HepG2 (cell line): ENCODE results near the gene AP4E1. TPM values are rescaled to one million over a fixed set of nuclear protein-coding genes. Genes with fewer than 3 reads are reported as not detected.
A peak's percentile ranks its signal among the peaks of the same experiment; 100 is the strongest.

Experiments
- ATAC-seq: fragments of 200-7000 bp; cut with Tn5 transposase; 3 replicates; pipeline ENCODE4 v1.9.1; 2020; ENCODE audit warnings: mild to moderate bottlenecking, moderate library complexity
- BruUV-seq: library from RNA; stranded (reverse); fragments of 400-500 nt; replicated peaks from 2 replicates; lab custom pipeline; 2021; lab: Mats Ljungman, UMichigan
- CTCF ChIA-PET: fragments of 300-600 bp; formaldehyde crosslinking; extraction: SDS; loops from one replicate; lab custom pipeline; 2021; ENCODE audit warnings: low total read pairs, inconsistent platforms, low intra/inter-chr PET ratio; lab: Yijun Ruan, JAX
- POLR2A ChIA-PET: fragments of 350-600 bp; sonication (Branson Sonifier 250); formaldehyde crosslinking; loops from one replicate; lab custom pipeline; 2020; ENCODE audit warnings: antibody characterized with exemption, inconsistent platforms; lab: Yijun Ruan, JAX
- DNase-seq: peaks from one replicate; pipeline ENCODE4 v3.0.0-alpha.2; 2015; ENCODE audit warnings: low spot score
- FAIRE-seq: peaks from 3 replicates; lab custom pipeline; 2011; peaks lifted over from hg19 to GRCh38; lab: Jason Lieb, UNC
- H2AFZ ChIP-seq: one replicate; pipeline ENCODE4 v1.6.1; 2011; ENCODE audit warnings: low read length, inconsistent platforms
- H3K27ac ChIP-seq: fragments of 300-600 bp; 3 replicates; pipeline ENCODE4 v1.8.0; 2011; ENCODE audit warnings: mixed run types, mild to moderate bottlenecking, mixed read lengths, low read length, inconsistent platforms; ENCODE audit not compliant: insufficient read depth; ENCODE audit errors: extremely low read length
- H3K27me3 ChIP-seq, 2 experiments: fragments of 200-600 bp in 1 of 2; 2 replicates in 1 of 2; 3 replicates in 1 of 2; pipeline versions ENCODE4 v1.6.0 to v1.8.0; 2011; ENCODE audit warnings: low read length in 2 of 2, mild to moderate bottlenecking in 2 of 2, moderate library complexity in 2 of 2, inconsistent platforms in 1 of 2; ENCODE audit not compliant: insufficient read depth in 2 of 2, control insufficient read depth in 1 of 2
- H3K36me3 ChIP-seq, 2 experiments: fragments of 200-600 bp in 1 of 2; replicated peaks in 1 of 2; 2 replicates in 1 of 2; 3 replicates in 1 of 2; pipeline versions ENCODE4 v1.5.1 to v1.8.0; 2011; ENCODE audit warnings: low read length in 2 of 2, inconsistent platforms in 1 of 2; ENCODE audit not compliant: insufficient read depth in 2 of 2, control insufficient read depth in 1 of 2
- H3K4me1 ChIP-seq: 2 replicates; pipeline ENCODE4 v1.5.1; 2012; ENCODE audit warnings: low read length, inconsistent platforms; ENCODE audit not compliant: insufficient read depth
- H3K4me2 ChIP-seq: 2 replicates; pipeline ENCODE4 v1.6.0; 2011; ENCODE audit warnings: low read depth, low read length, inconsistent platforms
- H3K4me3 ChIP-seq, 3 experiments: fragments of 200-600 bp in 1 of 3; sonication (generic), shearing (Covaris generic) in 1 of 3; replicated peaks in 1 of 3; 2 replicates each; pipeline ENCODE4 v1.5.1; 2011 to 2016; ENCODE audit warnings: low read length in 3 of 3, inconsistent platforms in 2 of 3, low read depth in 2 of 3, mild to moderate bottlenecking in 2 of 3, control low read depth in 1 of 3, mixed read lengths in 1 of 3; ENCODE audit not compliant: insufficient read depth in 1 of 3
- H3K79me2 ChIP-seq: one replicate; pipeline ENCODE4 v1.6.1; 2011; ENCODE audit warnings: low read length, inconsistent platforms; ENCODE audit not compliant: insufficient read depth
- H3K9ac ChIP-seq: 2 replicates; pipeline ENCODE4 v1.6.0; 2011; ENCODE audit warnings: mild to moderate bottlenecking, low read depth, low read length, inconsistent platforms; ENCODE audit not compliant: insufficient read depth
- H3K9me3 ChIP-seq: 2 replicates; pipeline ENCODE4 v1.5.1; 2012; ENCODE audit warnings: mild to moderate bottlenecking, low read length
- H4K20me1 ChIP-seq: 2 replicates; pipeline ENCODE4 v1.6.0; 2011; ENCODE audit warnings: inconsistent platforms, mild to moderate bottlenecking, low read length, moderate library complexity; ENCODE audit not compliant: insufficient read depth
- CBX5 ChIP-seq: sonication (generic); formaldehyde crosslinking; IDR thresholded peaks from 2 replicates; pipeline ENCODE4 v1.4.0; 2020; ENCODE audit warnings: missing genetic modification reagents, borderline replicate concordance
- CHCHD3 ChIP-seq: sonication (generic); formaldehyde crosslinking; IDR thresholded peaks from 2 replicates; pipeline ENCODE4 v1.8.0; 2022; ENCODE audit warnings: mild to moderate bottlenecking, missing genetic modification reagents, moderate library complexity
- FOXJ3 ChIP-seq: sonication (generic); formaldehyde crosslinking; IDR thresholded peaks from 2 replicates; pipeline ENCODE4 v1.4.0; 2020; ENCODE audit warnings: missing genetic modification reagents, mild to moderate bottlenecking, borderline replicate concordance
- NRL ChIP-seq: sonication (generic); formaldehyde crosslinking; IDR thresholded peaks from 2 replicates; pipeline ENCODE4 v1.5.0; 2020; ENCODE audit warnings: missing genetic modification reagents, mild to moderate bottlenecking, moderate library complexity, borderline replicate concordance
- RNF219 ChIP-seq: sonication (generic); formaldehyde crosslinking; IDR thresholded peaks from 2 replicates; pipeline ENCODE4 v1.5.0; 2020; ENCODE audit warnings: mild to moderate bottlenecking, missing genetic modification reagents
- SOX6 ChIP-seq, 2 experiments: fragments of 450-650 bp in 1 of 2; sonication (generic) in 1 of 2; formaldehyde crosslinking in 1 of 2; IDR thresholded peaks; 2 replicates each; pipeline versions ENCODE4 v1.4.0 to v1.6.1; 2017 to 2020; ENCODE audit warnings: antibody characterized with exemption in 1 of 2, mild to moderate bottlenecking in 1 of 2, missing genetic modification reagents in 1 of 2
- STAT6 ChIP-seq: sonication (generic); formaldehyde crosslinking; IDR thresholded peaks from 2 replicates; pipeline ENCODE4 v1.4.0; 2020; ENCODE audit warnings: missing genetic modification reagents, mild to moderate bottlenecking, borderline replicate concordance
- TAF1 ChIP-seq: sonication (generic); formaldehyde crosslinking; IDR thresholded peaks from 2 replicates; pipeline ENCODE4 v1.4.0; 2020; ENCODE audit warnings: missing genetic modification reagents
- TBL1XR1 ChIP-seq: fragments of 150-350 bp; IDR thresholded peaks from 2 replicates; pipeline ENCODE4 v1.6.1; 2014; ENCODE audit warnings: borderline replicate concordance, low read length; ENCODE audit not compliant: partially characterized antibody
- ZNF205 ChIP-seq: IDR thresholded peaks from 2 replicates; pipeline ENCODE4 v1.6.1; 2018; ENCODE audit warnings: missing biosample characterization, missing genetic modification reagents
- ZNF34 ChIP-seq: sonication (generic); formaldehyde crosslinking; IDR thresholded peaks from 2 replicates; pipeline ENCODE4 v1.4.0; 2020; ENCODE audit warnings: mild to moderate bottlenecking, missing genetic modification reagents, borderline replicate concordance
- ZNF704 ChIP-seq: sonication (generic); formaldehyde crosslinking; IDR thresholded peaks from 2 replicates; pipeline ENCODE4 v1.8.1; 2023; ENCODE audit warnings: mild to moderate bottlenecking, inconsistent platforms, moderate library complexity, missing genetic modification reagents, borderline replicate concordance
- ZNF713 ChIP-seq: sonication (generic); formaldehyde crosslinking; IDR thresholded peaks from 2 replicates; pipeline ENCODE4 v1.4.0; 2020; ENCODE audit warnings: mild to moderate bottlenecking, missing genetic modification reagents
- ZNF841 ChIP-seq: sonication (generic); formaldehyde crosslinking; IDR thresholded peaks from 2 replicates; pipeline ENCODE4 v1.8.1; 2023; ENCODE audit warnings: missing genetic modification reagents, borderline replicate concordance
- WGBS: methylation state at CpG from one replicate; pipeline ENCODE4 v1.1.6; 2017; ENCODE audit warnings: low lambda C conversion rate; 5-methylcytosine and 5-hydroxymethylcytosine counted together
- in situ Hi-C: cut with HindIII; loops from 2 replicates; pipeline ENCODE4 v1.10.0; 2017; ENCODE audit warnings: low pct_unique_long_range_greater_than_20kb; ENCODE audit not compliant: extremely low pct_ligation_motif_present
- intact Hi-C: fragments of 100-400 bp; cut with micrococcal nuclease; formaldehyde crosslinking; loops from one replicate; pipeline ENCODE4 v1.10.0; 2022; ENCODE audit not compliant: unreplicated experiment
- polyA plus RNA-seq, 8 experiments: library from polyadenylated mRNA; depleted of rRNA in 3 of 8; stranded (reverse) in 7 of 8; unstranded in 1 of 8; fragments of >200 nt; fragmentation: Illumina TruSeq in 4 of 8; extraction: Trizol in 4 of 8; gene quantifications; 2 replicates each; pipeline versions ENCODE4 v1.2.1 to v1.2.3, GENCODE V29; 2011 to 2016; ENCODE audit warnings: low read depth in 4 of 8, missing spikeins in 1 of 8, mixed read lengths in 1 of 8; ENCODE audit not compliant: insufficient read depth in 1 of 8
- total RNA-seq, 5 experiments: library from RNA; depleted of rRNA; stranded (reverse); fragments of >200 nt; fragmentation: Illumina TruSeq; extraction: Trizol; gene quantifications; 2 replicates each; pipeline ENCODE4 v1.2.3, GENCODE V29; 2016; ENCODE audit warnings: low read depth in 1 of 5

AP4E1 gene
- total and polyA plus RNA-seq, 2 of the 13 experiments (the other 11 are each of a cell fraction or from before 2014, with no cell fraction given), result 2.2 to 7.8 TPM

- no peaks in the 10 kb centered on the region for H4K20me1 ChIP-seq
- peaks cover 11% of the 10 kb centered on the region for H3K79me2 ChIP-seq
- in situ Hi-C loops (loop anchor here (25.0 kb wide), 1 partner anchor 720 kb away; the partner anchor contains the start of gene SLC27A2), intact Hi-C loops (loop anchor here (1.0 to 5.0 kb wide), 3 partner anchors 232 to 555 kb away; partner anchors contain the start of gene USP8)
- peak overlapping the region; percentile 79 for H2AFZ ChIP-seq
- peaks cover 0 to 7% of the 10 kb centered on the region in 2 experiments; a peak in 2 of 5 replicates for H3K36me3 ChIP-seq
- TSS peak; percentile 69 for BruUV-seq
- no peaks in the 10 kb centered on the region for H3K9me3 ChIP-seq
- peaks cover 13% of the 10 kb centered on the region for H3K4me1 ChIP-seq
- H3K4me2 ChIP-seq, result peak overlapping the region; percentile 96
- H3K4me3 ChIP-seq, result peak overlapping the region; percentile 85 to 99 (median 97)
- under 1% methylated on average over 18 of the region's 31 CpGs for WGBS
- peak overlapping the region; percentile 90 for H3K9ac ChIP-seq
- FAIRE-seq (peak; percentile 43), DNase-seq (peak; percentile 44), ATAC-seq (peak; percentile 71)
- POLR2A ChIA-PET, result interaction anchor here (0.8 to 1.1 kb wide), 2 partner anchors 31 to 592 kb away, joined by 3 to 4 read pairs; no protein-coding TSS in a partner anchor
- peak overlapping the region; percentile 87 for H3K27ac ChIP-seq
- H3K27me3 ChIP-seq, result no peaks in the 10 kb centered on the region; a peak in 1 of 5 replicates
- CTCF ChIA-PET, result interaction anchor here (1.0 to 2.2 kb wide), 3 partner anchors 22 to 232 kb away, joined by 4 to 13 read pairs (median 6); no protein-coding TSS in a partner anchor
- TF ChIP-seq CBX5 (CRISPR knock-in tag) (0 out of 2 replicates have a peak, but pooled peaks have one; percentile 18), ZNF205 (no peak), ZNF713 (0 out of 2 replicates have a peak, but pooled peaks have one; percentile 10), NRL (CRISPR knock-in tag) (0 out of 2 replicates have a peak, but pooled peaks have one; percentile 88), ZNF704 (CRISPR knock-in tag) (0 out of 2 replicates have a peak, but pooled peaks have one; percentile 0), TBL1XR1 (no peak), CHCHD3 (CRISPR knock-in tag) (peak; percentile 48; the same call in 1 of the 2 replicates), STAT6 (CRISPR knock-in tag) (0 out of 2 replicates have a peak, but pooled peaks have one; percentile 65), RNF219 (CRISPR knock-in tag) (0 out of 2 replicates have a peak, but pooled peaks have one; percentile 13), ZNF841 (CRISPR knock-in tag) (no peak), FOXJ3 (CRISPR knock-in tag) (no peak), SOX6 (IDR thresholded peaks at IDR 0.05) (no peak), SOX6 (CRISPR knock-in tag; IDR thresholded peaks at IDR 0.05) (no peak), TAF1 (CRISPR knock-in tag) (peak; percentile 17; the same call in 1 of the 2 replicates), ZNF34 (peak; percentile 49; the same call in 1 of the 2 replicates)
Measured at GRCh38 chr15:50907601-50908208, 778 bp upstream of the AP4E1 start.
